ENCODE results near the gene PPP1R27.

DNA sequence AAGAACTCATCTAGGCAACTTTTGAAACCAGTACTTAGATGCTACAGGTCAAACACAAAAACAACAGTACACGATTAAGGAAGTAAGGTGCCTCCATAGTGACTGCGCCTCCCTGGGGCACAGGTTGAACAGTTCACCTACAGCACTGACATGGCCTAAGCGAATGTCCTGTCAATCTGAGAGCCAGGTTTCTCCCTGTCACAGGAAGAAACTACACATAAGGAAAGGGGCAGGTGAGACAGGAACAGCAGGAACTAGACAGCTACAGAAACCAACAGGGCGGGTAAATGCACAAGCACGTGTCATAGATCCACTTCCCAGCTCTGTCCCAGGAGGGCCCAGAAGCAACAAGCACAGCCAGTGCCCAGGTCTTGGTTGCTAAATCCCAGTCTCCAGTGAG, 44.3 kb upstream of the PPP1R27 start:
- TF ChIP-seq YY1 (IDR thresholded peaks at IDR 0.05; ENCODE audit: insufficient read depth, insufficient read length), result no peak
- no peak for TF ChIP-seq ZNF274 (IDR thresholded peaks at IDR 0.05; ENCODE audit: low read depth, low read length)

Measured in NT2/D1 (cell line).